ENCODE results near the gene SUSD3.

SUSD3 gene

GRCh38 chr9:93127395-93127911, 69.0 kb downstream of the SUSD3 start:
- DNase-seq: no peak

DNA sequence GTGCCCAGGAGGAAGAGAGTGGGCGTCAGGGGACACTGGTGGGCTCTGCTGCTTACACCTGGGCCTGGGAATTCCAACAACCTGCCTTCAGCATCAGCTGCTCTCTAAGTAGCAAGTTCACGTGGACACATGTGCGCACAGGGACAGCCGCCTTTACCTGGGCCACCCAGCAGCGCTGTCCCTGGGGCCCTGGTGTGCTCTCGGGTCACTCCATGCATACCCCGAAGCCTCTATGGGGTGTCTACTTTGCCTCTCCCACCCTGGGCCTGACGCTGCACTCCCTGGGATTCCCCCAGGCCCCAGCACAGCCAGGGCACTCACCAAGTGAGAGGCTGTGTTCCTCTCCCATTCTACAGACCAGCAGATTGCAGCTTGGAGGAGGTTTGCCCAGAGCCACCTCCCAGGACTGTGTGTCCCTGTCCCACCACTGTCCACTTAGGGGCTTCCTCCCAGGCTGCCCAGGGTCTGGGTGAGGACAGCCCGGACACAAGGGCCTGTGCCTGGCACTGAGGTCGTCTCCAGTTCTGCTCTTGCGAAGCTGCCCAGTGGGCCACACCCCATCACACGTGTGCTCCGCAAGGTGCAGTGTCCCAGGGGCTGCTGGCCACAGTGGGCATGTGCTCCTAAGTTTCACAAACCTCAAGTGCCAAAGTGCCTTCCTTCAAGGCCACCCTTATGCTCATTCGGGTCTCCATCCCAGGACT, 69.7 kb downstream of the SUSD3 start:
- no peak for DNase-seq

DNA sequence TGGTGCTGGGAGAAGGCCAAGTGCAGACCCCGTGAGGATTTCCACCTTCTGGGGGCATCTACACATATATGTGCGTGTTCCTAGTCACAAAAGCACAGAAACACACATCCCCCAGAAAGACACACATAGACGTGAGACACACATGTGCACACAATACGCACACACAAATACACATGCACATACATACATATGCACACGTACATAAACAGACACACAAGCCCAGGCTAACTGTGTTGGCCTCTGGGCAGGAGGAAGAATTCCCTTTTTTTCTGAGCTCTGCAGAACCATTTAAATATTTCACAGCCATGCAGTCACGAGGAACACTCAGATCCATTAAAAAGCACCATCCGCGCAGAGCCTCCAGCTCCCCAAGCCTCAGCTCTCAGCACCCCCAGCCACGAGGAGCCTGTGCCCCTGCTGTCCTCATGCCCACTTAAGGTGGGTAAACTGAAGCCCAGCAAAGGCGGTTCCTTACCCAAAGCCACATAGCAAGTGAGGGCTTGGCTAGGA, 70.3 kb downstream of the SUSD3 start:
- no peak for DNase-seq

DNA sequence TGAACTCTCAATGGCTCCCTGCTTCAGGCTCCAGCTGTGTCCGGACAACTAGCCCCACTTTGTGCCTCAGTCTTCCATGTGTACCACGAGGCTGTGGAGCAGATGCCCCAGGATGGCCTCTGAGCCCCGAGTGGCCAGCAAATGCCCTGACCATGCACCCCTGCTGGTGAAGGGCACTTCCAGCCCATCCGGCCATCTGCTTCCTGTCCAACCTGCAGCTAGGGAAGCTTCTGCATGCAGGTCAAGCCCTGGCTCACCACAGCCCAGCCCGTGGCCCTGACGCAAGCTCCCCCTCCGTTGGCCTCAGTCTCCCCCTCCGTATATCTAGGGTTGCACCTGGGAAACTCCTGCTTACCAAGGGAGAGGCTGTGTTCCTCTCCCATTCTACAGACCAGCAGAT, 70.8 kb downstream of the SUSD3 start:
- DNase-seq: no peak

DNA sequence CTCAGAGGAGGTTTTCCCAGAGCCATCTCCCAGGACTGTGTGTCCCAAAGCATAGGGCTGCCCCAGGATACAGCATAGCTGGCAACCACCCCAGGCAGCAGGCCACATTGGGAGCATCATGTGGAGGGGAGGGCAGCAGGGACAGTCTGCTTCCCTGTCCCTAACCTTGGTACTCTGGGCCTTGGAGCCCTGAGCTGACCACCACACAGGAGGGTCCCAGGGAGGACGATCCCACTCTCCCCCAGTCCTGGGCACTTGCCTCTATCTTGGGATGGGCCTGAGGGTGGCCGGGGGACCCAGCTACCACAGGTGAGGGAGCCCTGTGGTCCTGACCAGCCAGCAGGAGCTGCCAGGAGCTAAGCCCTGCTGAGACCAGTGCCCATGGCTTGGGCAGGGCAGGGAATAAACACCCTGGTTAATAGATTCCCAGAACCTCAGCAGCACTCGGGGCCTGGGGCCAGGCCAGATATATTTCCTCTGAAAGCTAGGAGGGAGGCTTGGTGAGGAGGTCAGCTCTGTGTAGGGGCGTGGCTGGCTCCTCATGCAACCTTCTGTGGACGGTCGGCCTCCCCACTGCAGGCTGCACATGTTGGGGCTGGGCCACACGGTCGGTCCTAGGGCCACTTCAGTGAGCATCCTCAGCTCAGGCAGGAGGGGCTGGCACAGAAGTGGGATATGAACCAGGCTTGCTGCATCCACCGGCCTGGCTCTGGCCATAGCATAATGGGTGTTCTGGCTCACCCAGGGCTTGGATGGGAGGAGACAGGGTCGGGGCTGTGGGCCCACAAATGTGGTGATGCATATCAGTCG, 71.4 kb downstream of the SUSD3 start:
- no peak for DNase-seq

DNA sequence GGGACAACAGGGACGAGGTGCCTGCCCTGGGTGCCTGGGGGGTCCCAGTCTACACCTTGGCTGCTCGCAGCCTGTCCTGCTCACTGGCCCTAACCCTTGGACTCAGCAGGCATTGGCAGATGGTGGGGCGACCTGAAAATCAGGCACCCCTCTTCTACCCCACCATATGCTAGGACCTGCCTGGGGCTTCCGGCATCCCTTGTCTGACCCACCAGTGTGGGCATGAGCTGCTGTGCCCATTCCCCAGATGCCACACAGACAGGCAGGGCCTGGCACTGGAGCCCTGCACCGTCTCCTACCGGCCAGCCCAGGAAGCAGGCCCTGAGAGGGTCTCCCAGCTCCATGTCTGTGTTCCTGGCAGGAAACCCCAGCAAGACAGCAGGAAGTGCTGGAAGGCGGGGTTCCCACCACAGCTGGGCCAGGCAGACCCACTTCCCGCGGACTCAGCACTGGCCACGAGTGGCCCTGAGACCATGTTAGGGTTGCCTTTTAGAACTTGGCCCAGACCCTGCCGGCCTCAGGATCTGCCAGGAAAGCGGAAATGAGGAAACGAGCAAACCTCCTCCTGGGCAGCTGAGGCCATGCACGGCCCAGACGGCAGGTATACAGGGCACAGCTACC, 72.5 kb downstream of the SUSD3 start:
- DNase-seq: no peak

DNA sequence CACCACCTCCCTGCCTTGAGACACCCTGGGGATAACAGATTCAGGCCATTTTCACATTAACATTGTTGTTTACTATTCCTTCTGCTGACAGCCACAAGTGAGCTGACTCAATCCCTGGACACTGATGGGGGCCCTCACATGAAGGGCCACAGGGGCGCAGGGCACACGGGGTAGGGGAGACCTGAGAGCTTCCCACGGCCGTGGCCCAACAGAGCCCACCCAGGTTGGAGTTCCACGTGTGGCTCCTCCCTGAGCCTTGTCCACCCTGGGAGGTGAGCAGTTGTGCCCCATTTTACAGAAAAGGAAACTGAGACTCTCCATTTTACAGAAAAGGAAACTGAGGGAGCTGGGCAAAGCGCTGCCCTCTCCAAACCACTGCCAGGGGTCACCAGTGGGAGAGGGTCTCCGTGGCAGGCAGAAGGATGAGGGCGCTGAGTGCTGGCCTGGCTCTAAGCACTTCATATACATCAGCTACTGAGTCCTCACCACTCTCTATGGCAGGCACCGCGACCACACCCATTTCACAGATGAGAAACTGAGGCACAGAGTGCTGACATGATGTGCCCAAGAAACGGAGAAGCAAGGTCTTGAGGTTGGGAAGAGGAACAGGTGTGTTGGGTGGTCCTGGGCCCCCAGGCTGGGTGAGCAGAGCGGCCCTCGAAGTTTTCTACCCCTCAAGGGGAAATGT, 73.2 kb downstream of the SUSD3 start:
- DNase-seq: no peak

DNA sequence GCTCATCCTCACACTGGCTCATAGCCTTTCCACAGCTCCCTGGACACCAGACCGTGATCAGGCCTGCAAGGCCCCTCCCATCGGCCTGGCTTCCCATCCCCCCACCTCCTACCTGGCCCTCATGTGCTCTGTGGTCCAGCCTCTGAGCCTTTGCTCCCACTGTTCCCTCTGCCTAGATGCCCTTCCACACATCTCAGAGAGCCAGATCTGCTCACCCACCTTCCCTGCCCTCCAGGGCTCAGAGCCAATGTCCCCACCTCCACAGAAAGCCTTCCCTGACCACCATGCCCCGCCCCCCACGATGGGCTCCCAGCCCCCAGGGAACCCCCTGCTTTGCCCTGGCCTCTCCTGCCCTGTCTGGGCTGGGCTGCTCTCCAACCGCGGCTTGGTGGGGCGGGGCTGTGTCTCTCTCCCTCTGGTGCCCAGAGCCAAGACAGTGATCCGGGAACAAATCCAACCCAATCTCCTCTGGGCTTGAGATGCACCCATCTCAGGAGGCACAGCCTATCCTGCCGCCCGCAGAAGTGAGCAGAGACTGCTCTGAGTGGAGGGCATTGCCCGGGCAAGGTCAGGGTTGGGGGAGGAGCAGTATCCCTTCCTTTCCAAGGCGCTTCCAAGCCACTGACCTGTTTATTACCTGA, 73.9 kb downstream of the SUSD3 start:
- no peak for DNase-seq

- DNase-seq: no peak
These were observed 74.6 kb downstream of the SUSD3 start for GRCh38 chr9:93132946-93133680.

GRCh38 chr9:93133681-93134014, 75.1 kb downstream of the SUSD3 start:
- peak in 1 of 2 experiments; percentile 34 for DNase-seq

DNA sequence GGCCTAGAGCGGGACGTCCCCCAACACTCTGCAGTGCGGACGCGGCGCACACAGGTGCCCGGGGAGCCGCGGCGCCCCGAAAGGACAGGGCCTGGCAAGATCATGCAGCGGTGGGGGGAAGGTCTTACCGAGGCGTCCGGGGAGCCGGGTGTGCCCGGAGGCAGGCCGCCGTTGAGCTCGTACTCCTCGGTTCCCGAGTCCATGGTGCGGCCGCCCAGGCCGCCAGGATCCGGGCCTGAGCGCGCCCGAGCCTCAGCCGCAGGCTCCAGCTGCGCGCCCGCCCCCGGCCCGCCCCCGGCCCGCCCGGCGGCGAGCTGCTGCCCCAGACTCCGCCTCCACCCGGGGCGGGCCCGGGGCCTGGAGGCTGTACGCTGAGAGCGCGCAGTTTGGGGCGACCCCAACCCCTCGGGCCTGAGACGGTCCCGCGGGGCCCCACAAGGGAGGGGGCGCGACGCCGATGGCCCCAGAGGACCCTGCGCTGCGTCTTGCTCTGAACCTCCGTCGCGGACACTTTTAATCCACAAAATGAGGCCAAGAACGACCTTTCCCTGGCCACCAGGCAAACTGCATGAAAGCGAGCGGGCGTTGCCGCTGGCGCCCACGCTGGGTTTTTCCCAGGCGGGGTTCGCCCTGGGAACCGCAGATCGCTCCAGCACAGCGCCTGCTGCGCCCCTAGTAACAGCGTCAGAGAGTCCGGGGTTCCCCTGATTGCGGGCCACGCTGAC, 75.7 kb downstream of the SUSD3 start, which contains the start of gene NINJ1:
Gene NINJ1, minus strand, starts transcription at position 237 of the 725 bp plus-strand sequence. Its CDS starts 34 bp downstream, at position 203.
- DNase-seq: peak; percentile 68 to 71
